Upper lobe of left lung (tissue), 6 donors: ENCODE results near the gene DMD. TPM values are rescaled to one million over a fixed set of nuclear protein-coding genes. Genes with fewer than 3 reads are reported as not detected.
A peak's percentile ranks its signal among the peaks of the same experiment; 100 is the strongest.

Experiments
- ATAC-seq, 2 donors: fragments of 200-7000 bp; cut with Tn5 transposase; one replicate each; pipeline ENCODE4 v1.9.1; 2022; ENCODE audit warnings: mild to moderate bottlenecking in 2 of 2, moderate library complexity in 2 of 2; ENCODE audit not compliant: low FRiP score in 2 of 2
- DNase-seq, 2 donors: peaks; one replicate each; pipeline ENCODE4 v3.0.0-alpha.2; 2019 to 2020
- H3K27ac ChIP-seq, 4 donors: fragments of 200-600 bp; sonication (generic); one replicate each; pipeline ENCODE4 v1.5.1; 2016 to 2019
- H3K27me3 ChIP-seq, 4 donors: fragments of 200-600 bp; sonication (generic); one replicate each; pipeline ENCODE4 v1.5.1; 2017 to 2019
- H3K36me3 ChIP-seq, 4 donors: fragments of 200-600 bp; sonication (generic); one replicate each; pipeline ENCODE4 v1.5.1; 2016 to 2019
- H3K4me1 ChIP-seq, 4 donors: fragments of 200-600 bp; sonication (generic); one replicate each; pipeline ENCODE4 v1.5.1; 2018 to 2019
- H3K4me3 ChIP-seq, 4 donors: fragments of 200-600 bp; sonication (generic); one replicate each; pipeline ENCODE4 v1.5.1; 2017 to 2019; ENCODE audit warnings: mild to moderate bottlenecking in 2 of 4, moderate library complexity in 1 of 4
- H3K9me3 ChIP-seq, 4 donors: fragments of 200-600 bp; sonication (generic); one replicate each; pipeline ENCODE4 v1.5.1; 2018 to 2019
- EP300 ChIP-seq, 4 donors: sonication (generic); formaldehyde crosslinking; IDR thresholded peaks; one replicate each; pipeline ENCODE4 v1.5.1; 2017; ENCODE audit warnings: antibody characterized with exemption in 4 of 4, control low read depth in 2 of 4
- POLR2A ChIP-seq, 4 donors: fragments of 450-650 bp; IDR thresholded peaks; one replicate each; pipeline ENCODE4 v1.5.1; 2016 to 2017; ENCODE audit warnings: antibody characterized with exemption in 4 of 4, mild to moderate bottlenecking in 2 of 4
- POLR2AphosphoS5 ChIP-seq, 2 donors: sonication (generic); formaldehyde crosslinking; IDR thresholded peaks; one replicate each; pipeline ENCODE4 v1.5.1; 2017; ENCODE audit warnings: antibody characterized with exemption in 2 of 2
- WGBS, 2 donors: methylation state at CpG; one replicate each; pipeline ENCODE4 v1.1.5; 2017 to 2018; 5-methylcytosine and 5-hydroxymethylcytosine counted together
- total RNA-seq, 6 donors: library from RNA; depleted of rRNA in 4 of 6; stranded (reverse); fragments of >200 nt in 4 of 6; gene quantifications; one replicate each; pipeline versions ENCODE4 v1.1.0 to v1.2.1, GENCODE V29; 2016 to 2021
- TF ChIP-seq, protein P1 (sequence below), 6 experiments: fragments of 450-650 bp in 4 of 6; fragments of 200-600 bp in 2 of 6; sonication (generic) in 2 of 6; IDR thresholded peaks; one replicate each; pipeline ENCODE4 v1.5.1; 2016 to 2019; ENCODE audit warnings: antibody characterized with exemption in 6 of 6
- donor health status: DM: no; HTN: no; CAD: no; lungs with moderate emphysema.
- donor health status: DM: no; HTN: yes; CAD: no; lungs with severe emphysema.

The DMD gene
- total RNA-seq, 6 donors from 2014 or later: 12.5 to 37.0 (median 24.0) TPM

DNA sequence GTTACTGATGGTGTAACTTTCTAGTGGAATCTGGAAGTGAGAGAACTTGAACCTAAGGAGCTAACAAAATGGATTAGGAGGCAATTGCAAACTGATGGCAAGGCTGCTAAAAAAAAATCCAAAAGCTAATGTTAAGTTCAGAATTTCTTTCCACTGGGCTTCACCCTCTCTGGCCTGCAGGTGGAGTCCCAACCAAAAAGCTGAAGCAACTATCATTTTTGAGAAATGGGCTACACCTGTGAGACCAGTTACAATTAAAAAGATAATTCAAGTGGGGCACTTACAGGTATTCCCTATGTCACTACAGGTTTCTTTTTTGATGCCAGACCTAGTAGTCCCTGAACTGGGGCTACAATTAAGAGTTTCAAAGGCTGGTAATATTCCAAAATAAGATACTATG is 1997.4 kb downstream of the DMD start:
- Histone ChIP-seq H3K27ac (no peak overlapping the region), H3K36me3 (no peaks in the 10 kb centered on the region), H3K9me3 (no peaks in the 10 kb centered on the region), H3K4me3 (no peak overlapping the region), H3K4me1 (peaks cover 0 to 10% (median 2%) of the 10 kb centered on the region in 4 donors), H3K27me3 (no peaks in the 10 kb centered on the region)
- ATAC-seq (no peak), DNase-seq (no peak)
- TF ChIP-seq POLR2AphosphoS5 (IDR thresholded peaks at IDR 0.05): no peak
- TF ChIP-seq POLR2A (IDR thresholded peaks at IDR 0.05): no peak
- TF ChIP-seq, protein P1, sequence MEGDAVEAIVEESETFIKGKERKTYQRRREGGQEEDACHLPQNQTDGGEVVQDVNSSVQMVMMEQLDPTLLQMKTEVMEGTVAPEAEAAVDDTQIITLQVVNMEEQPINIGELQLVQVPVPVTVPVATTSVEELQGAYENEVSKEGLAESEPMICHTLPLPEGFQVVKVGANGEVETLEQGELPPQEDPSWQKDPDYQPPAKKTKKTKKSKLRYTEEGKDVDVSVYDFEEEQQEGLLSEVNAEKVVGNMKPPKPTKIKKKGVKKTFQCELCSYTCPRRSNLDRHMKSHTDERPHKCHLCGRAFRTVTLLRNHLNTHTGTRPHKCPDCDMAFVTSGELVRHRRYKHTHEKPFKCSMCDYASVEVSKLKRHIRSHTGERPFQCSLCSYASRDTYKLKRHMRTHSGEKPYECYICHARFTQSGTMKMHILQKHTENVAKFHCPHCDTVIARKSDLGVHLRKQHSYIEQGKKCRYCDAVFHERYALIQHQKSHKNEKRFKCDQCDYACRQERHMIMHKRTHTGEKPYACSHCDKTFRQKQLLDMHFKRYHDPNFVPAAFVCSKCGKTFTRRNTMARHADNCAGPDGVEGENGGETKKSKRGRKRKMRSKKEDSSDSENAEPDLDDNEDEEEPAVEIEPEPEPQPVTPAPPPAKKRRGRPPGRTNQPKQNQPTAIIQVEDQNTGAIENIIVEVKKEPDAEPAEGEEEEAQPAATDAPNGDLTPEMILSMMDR (IDR thresholded peaks at IDR 0.05): peak in 4 of 6 experiments; percentile 15 to 40 (median 25)
- TF ChIP-seq EP300 (IDR thresholded peaks at IDR 0.05): no peak

DNA sequence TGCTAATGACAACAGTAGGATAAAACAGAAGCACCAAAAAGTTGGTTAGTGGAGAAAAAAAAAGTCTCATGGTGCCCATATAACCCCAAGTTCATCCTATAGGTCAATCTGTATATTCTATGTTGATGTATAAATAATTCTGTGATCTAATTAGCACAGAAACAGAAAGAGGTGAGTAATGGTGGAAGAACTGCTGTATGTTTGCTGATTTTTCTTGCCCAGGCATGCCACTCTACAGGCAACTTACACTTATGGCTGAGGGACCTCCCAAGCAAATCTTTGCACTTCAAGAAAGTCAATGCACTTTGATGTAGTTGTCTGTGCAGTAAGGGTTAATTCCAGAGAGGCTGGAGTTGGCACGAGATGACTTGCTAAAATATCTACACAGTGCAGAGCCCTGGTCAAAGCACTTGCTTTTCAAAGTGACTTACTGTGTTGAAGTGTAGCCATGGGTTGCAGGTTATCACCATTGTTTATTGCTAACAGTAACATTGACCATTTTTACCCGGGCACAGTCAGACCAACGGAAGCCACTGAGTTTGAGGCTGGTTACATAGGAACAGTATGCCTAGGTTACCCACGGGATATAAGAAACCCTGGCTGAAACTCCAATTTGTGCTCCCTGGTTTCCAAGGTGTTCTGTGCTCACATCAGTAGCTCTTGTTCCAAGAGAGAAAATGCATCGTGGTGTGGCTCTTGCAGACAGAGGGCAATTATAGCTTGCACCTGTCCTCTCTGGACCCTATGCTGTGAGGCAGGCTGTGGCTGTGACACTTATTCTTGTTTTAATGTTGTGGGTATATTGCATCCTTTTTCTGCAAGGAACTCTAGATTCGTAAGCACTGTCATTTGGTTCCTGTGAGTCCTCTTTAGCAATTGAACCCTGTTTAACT is 1998.2 kb downstream of the DMD start:
- peaks cover 0 to 10% (median 2%) of the 10 kb centered on the region in 4 donors for H3K4me1 ChIP-seq
- H3K36me3 ChIP-seq: no peaks in the 10 kb centered on the region
- WGBS, 2 donors: 50 to 67% methylated on average over 4 to 6 of the region's 6 CpGs
- no peak overlapping the region for H3K4me3 ChIP-seq
- no peak for DNase-seq
- ATAC-seq: no peak
- no peaks in the 10 kb centered on the region for H3K9me3 ChIP-seq
- no peaks in the 10 kb centered on the region for H3K27me3 ChIP-seq
- TF ChIP-seq POLR2A (IDR thresholded peaks at IDR 0.05): no peak
- no peak for TF ChIP-seq EP300 (IDR thresholded peaks at IDR 0.05)
- no peak for TF ChIP-seq POLR2AphosphoS5 (IDR thresholded peaks at IDR 0.05)
- TF ChIP-seq, protein P1 (IDR thresholded peaks at IDR 0.05): no peak
- no peak overlapping the region for H3K27ac ChIP-seq

DNA sequence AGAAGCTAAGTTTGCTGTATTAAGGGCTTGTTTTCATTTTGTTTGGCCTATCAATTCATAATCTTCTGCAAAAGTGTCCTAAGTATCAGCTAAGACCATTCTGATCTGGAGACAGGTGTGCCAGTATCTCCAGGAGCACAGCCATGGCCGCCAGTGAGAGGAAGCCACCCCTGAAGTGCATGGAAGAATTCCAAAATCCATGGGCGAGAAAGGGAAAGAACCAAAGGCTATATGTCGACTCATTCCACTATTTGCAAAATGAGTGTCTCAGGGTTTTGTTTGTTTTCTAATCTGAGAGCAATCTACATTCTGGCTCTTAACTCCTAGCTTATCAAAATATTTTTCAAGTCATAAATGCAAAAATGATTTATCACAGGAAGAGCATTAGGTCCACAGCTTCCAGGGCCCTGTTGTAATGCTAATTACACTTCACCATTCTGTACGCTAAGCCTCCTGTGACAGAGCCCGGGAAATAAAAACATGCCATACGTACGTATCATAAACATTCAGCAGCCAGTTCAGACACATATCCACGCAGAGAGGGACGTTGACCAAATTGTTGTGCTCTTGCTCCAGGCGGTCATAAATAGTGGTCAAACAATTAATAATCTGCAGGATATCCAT is 2002.2 kb downstream of the DMD start:
- 67% methylated on average over 10 of the region's 10 CpGs for WGBS, 2 donors
- no peak for DNase-seq
- ATAC-seq: no peak
- Histone ChIP-seq H3K9me3 (no peaks in the 10 kb centered on the region), H3K4me3 (no peak overlapping the region), H3K36me3 (no peaks in the 10 kb centered on the region), H3K27me3 (no peaks in the 10 kb centered on the region), H3K4me1 (no peaks in the 10 kb centered on the region), H3K27ac (no peak overlapping the region)
- TF ChIP-seq POLR2A (IDR thresholded peaks at IDR 0.05) (no peak), EP300 (IDR thresholded peaks at IDR 0.05) (no peak), POLR2AphosphoS5 (IDR thresholded peaks at IDR 0.05) (no peak)
- TF ChIP-seq, protein P1 (IDR thresholded peaks at IDR 0.05): no peak

DNA sequence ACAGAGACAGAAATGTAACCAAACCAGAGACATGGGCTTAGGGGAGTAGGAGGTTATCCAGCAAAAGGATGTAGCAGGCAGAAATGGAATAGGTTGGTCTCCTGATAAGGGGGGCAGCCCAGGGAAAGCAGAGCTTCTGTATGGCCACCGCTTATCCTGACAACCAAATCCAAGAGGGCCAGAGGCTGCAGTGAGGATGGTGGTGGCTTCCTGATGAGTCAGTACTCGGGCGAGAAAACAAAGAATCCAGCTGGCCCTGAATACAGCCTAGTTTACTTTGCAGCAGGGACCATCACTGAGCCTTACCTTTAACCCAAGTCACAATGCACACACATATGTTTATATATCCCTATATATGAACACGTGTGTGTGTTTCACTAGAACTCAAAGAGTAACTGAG is 2009.8 kb downstream of the DMD start:
- Histone ChIP-seq H3K36me3 (no peaks in the 10 kb centered on the region), H3K27me3 (no peaks in the 10 kb centered on the region), H3K27ac (no peak overlapping the region), H3K4me1 (no peaks in the 10 kb centered on the region), H3K4me3 (no peak overlapping the region), H3K9me3 (no peaks in the 10 kb centered on the region)
- DNase-seq: no peak
- TF ChIP-seq POLR2A (IDR thresholded peaks at IDR 0.05) (no peak), EP300 (IDR thresholded peaks at IDR 0.05) (no peak), POLR2AphosphoS5 (IDR thresholded peaks at IDR 0.05) (no peak)
- TF ChIP-seq, protein P1 (IDR thresholded peaks at IDR 0.05): no peak
- ATAC-seq: no peak
- WGBS, 2 donors: 79 to 96% methylated on average over 4 of the region's 4 CpGs
